Stimulated activated CD8-positive, alpha-beta memory T cell treated with anti-CD3 and anti-CD28 coated beads, Interleukin-7, amount 100 ng/mL, for 24 hours (primary cell): ENCODE data around the gene PHEX.
"Not testable (repeated sequence)": the region's sequence is repeated elsewhere in the genome, so short reads cannot be mapped to it uniquely, and the experiment has no call there.

Experiments
- DNase-seq: peaks from one replicate; pipeline ENCODE4 v3.0.0-alpha.2; 2020; ENCODE audit warnings: low read depth

Gene PHEX

GRCh38 chrX:22248401-22248800 is 216.3 kb downstream of the PHEX start:
- DNase-seq: no peak

DNA sequence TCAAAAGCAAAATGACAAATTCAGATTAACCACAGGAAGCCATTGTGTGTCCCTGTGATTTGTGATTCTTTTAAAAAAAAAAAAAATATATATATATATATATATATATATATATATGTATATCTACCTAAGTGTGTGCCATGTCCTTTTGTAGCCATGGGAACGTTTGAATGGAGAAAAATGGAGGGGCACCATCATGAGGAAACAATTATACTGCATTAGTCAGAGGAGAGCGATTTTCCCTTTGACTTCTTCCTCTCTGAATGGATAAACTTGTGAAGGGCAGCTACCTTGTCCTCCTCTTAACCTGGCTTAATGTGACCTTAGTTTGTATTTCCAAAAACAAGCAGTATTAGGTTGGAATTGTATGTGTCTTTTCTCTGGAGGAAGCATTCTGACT is 217.2 kb downstream of the PHEX start:
- DNase-seq: no peak

- DNase-seq: no peak
Measured at GRCh38 chrX:22268706-22269105, 236.6 kb downstream of the PHEX start.

DNA sequence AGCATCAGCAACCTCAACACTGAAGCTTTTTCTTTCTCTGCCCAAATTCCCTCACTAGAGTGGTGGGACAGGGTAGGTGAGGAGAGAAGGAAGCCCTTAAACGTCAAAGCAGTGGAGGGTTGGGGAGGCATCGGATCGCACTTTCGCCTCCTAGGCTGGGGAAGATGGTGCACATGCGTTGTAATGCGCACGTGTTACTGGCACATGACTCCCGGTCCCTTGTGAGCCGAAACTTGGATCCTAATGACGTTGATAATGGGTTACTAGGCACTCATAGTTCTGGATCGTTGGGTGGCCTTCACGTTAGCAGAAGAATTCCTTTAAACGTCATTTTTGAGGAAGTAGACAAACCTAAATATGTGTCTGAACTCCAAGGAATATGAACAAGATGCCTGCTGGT is 240.5 kb downstream of the PHEX start, which contains the start of gene CBLL2:
TSS of gene CBLL2 (plus strand) at position 301 of the 400 bp plus-strand sequence. CDS start at position 380, 79 bp downstream.
- no peak for DNase-seq

- no peak for DNase-seq
Measured at GRCh38 chrX:22273714-22274317, 241.7 kb downstream of the PHEX start.

DNA sequence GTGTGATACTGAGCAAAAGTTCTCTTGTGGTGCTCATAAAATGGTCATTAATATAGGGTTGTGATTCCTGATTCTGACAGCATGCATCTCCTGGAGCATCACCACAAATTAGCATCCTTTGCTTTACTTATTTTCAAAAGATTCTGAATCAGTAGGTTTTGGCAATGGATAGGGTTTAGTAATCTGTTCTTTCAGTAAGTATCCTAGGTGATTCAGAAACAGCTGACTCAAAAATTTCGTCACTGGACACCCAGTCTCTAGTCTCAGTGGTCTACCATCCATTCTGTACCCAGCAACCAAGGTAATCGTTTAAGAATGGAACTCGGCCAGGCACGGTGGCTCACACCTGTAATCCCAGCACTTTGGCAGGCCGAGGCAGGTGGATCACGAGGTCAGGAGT is 244.7 kb downstream of the PHEX start:
- no peak for DNase-seq

- DNase-seq: no peak
Measured at GRCh38 chrX:22278375-22278774, 246.2 kb downstream of the PHEX start.

- not testable (repeated sequence) for DNase-seq
Measured at GRCh38 chrX:22289209-22289608, 257.1 kb downstream of the PHEX start.

DNA sequence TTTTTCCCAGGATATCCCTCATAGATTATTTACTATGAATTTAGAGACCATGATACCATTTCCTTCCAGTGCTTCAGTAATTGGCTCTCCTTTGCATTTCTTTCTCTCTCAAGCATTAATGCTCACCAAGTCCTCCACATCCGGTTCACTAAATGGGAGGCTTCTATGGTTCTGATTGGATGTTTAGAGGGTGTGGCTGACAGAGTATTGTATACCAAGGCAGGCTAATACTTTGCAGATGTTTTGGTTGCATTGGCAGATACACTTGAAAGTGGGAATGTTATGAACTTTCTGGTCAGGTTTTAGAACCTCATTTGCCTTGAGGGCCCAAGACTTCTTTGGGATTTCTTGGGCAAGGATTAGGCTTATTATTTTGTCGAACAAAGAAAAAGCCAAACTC is 264.7 kb downstream of the PHEX start:
- no peak for DNase-seq

DNA sequence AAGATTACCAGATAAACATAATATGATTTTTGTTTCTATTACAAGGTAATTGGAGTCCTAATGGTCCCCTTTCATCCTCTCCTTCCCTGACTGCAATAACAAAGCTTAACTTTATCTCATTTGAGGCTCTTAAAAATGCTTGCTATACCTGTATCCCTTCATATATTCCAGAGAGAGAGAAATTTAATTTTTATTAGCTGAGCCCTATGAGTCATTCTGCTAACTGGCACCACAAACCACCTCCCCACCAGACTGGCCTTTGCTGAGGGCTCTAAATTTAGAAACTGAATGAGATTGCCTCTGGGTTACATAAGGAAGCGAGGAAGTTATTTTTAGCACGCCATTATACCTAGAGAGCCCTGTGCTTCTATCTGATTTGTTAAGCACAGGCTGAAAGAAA is 268.0 kb downstream of the PHEX start:
- no peak for DNase-seq
